HG03196 (cell line): ENCODE measurements around the gene MFN1.

ENCODE experiments used
- ATAC-seq: cut with Tn5 transposase; IDR thresholded peaks from one replicate; pipeline ENCODE4 v1.9.1; 2021; ENCODE audit not compliant: unreplicated experiment

The MFN1 gene

GRCh38 chr3:179428876-179429548 lies 81.5 kb downstream of the MFN1 start:
- ATAC-seq: no peak

GRCh38 chr3:179430277-179430870 lies 82.9 kb downstream of the MFN1 start:
- no peak for ATAC-seq

- ATAC-seq: no peak
Observed at GRCh38 chr3:179432021-179432420, 84.5 kb downstream of the MFN1 start.

GRCh38 chr3:179432451-179432850 lies 84.9 kb downstream of the MFN1 start:
- ATAC-seq: no peak

- ATAC-seq: no peak
Observed at GRCh38 chr3:179436517-179436916, 89.0 kb downstream of the MFN1 start.

- peak; percentile 89 for ATAC-seq
Observed at GRCh38 chr3:179438841-179439240, 91.3 kb downstream of the MFN1 start.
